Testis (tissue), 2 donors: ENCODE data around the gene ERI3.

Experiments
- CTCF ChIP-seq, 3 experiments: fragments of 450-650 bp in 2 of 3; fragments of 200-600 bp in 1 of 3; sonication (generic) in 1 of 3; IDR thresholded peaks; one replicate each; pipeline ENCODE4 v1.5.1; 2016 to 2019; ENCODE audit warnings: antibody characterized with exemption in 3 of 3, mild to moderate bottlenecking in 2 of 3, moderate library complexity in 1 of 3
- POLR2A ChIP-seq: fragments of 450-650 bp; IDR thresholded peaks from one replicate; pipeline ENCODE4 v1.6.1; 2017; ENCODE audit warnings: antibody characterized with exemption, mild to moderate bottlenecking, moderate library complexity

- TF ChIP-seq CTCF (IDR thresholded peaks at IDR 0.05) (no peak), POLR2A (no peak)
Measured at GRCh38 chr1:44259090-44259489, 96.0 kb downstream of the ERI3 start.
